ENCODE data around the gene COG7. TPM values are rescaled to one million over a fixed set of nuclear protein-coding genes. Genes with fewer than 3 reads are reported as not detected.
"Not testable (repeated sequence)": the region's sequence is repeated elsewhere in the genome, so short reads cannot be mapped to it uniquely, and the experiment has no call there.

The COG7 gene
- total RNA-seq, 2 experiments from 2014 or later = 17.5 to 25.1 TPM

DNA sequence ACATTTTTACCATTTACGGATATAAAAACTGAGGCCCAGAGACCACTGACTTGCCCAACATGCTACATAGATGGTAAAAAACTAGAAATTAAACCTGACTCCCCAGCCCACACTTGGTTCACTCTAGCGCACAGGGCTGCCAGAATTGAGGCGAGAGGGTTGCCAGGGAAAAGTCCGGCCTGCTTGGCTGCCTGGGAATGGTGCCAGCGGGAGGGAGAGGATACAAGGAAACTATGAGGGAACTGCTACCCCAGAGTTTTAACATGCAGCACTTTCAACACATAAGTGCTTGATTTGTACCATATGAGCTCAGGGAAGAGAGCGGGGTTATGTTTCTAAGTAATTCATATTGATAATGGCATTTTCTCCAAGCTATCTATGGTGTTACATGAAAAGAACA is 10.0 kb upstream of the COG7 start:
- CTCF ChIA-PET = interaction anchor here (1.3 kb wide), 1 partner anchor 27 kb away, joined by 6 read pairs; no protein-coding TSS in a partner anchor
- H3K4me1 Mint-ChIP-seq; H3K9me3 Mint-ChIP-seq (ENCODE audit: low read depth); H3K27ac Mint-ChIP-seq; H3K4me3 Mint-ChIP-seq; ATAC-seq; H3K27me3 Mint-ChIP-seq; DNase-seq: not testable (repeated sequence)
- peaks cover 15% of the 10 kb centered on the region for H3K36me3 Mint-ChIP-seq

DNA sequence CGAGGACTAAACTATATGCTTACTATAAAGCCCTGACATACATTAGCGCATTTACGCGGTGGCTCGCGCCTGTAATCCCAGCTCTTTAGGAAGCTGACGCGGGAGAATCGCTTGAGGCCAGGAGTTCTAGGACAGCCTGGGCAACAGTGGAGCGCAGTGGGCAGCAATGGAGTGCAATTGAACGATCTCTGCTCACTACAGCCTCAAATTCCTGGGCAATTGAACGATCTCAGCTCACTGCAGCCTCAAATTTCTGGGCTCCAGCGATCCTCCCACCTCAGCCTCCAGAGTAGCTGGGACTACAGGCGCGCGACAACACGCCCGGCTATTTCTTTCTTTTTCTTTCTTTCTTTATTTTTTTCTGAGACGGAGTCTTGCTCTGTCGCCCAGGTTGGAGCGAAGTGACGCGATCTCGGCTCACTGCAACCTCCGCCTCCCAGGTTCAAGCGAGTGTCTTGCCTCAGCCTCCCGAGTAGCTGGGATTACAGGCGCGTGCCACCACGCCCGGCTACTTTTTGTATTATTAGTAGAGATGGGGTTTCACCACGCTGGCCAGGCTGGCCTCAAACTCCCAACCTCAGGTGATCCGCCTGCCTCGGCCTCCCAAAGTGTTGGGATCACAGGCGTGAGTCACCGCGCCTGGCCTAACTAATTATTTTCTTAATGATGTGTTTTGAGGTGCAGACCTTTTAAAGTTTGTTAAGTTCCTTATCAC is 506 bp upstream of the COG7 start:
- DNase-seq (no peak), ATAC-seq (no peak)
- Mint-ChIP-seq H3K4me1 (peaks cover 18% of the 10 kb centered on the region), H3K27me3 (no peaks in the 10 kb centered on the region), H3K4me3 (peak overlapping the region; percentile 93), H3K9me3 (ENCODE audit: low read depth) (no peaks in the 10 kb centered on the region), H3K27ac (peak overlapping the region; percentile 84), H3K36me3 (peaks cover 3% of the 10 kb centered on the region)
- CTCF ChIA-PET = interaction anchor here (0.7 to 2.5 kb wide), 2 partner anchors 18 to 29 kb away, joined by 3 to 16 read pairs; no protein-coding TSS in a partner anchor

DNA sequence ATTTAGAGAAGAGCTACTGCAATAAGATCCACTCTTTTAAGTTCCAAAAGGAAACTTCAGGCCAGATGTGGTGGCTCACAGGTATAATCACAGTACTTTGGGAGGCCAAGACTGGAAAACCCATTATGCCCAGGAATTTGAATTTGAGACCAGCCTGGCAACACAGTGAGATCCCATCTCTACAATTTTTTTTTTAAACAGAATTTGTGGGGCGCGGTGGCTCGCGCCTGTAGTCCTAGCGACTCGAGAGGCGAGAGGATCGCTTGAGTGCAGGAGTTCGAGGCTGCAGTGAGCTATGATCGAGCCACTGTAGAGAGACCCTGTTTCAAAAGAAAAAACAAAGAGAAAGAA is 793 bp downstream of the COG7 start:
- no peaks in the 10 kb centered on the region for H3K27me3 Mint-ChIP-seq
- DNase-seq (no peak), ATAC-seq (no peak)
- peak overlapping the region; percentile 93 for H3K4me3 Mint-ChIP-seq
- peak overlapping the region; percentile 84 for H3K27ac Mint-ChIP-seq
- CTCF ChIA-PET = interaction anchor here (1.0 to 2.5 kb wide), 2 partner anchors 17 to 105 kb away, joined by 3 to 16 read pairs; partner anchors contain the start of genes EARS2 and UBFD1
- H3K9me3 Mint-ChIP-seq (ENCODE audit: low read depth) = no peaks in the 10 kb centered on the region
- peaks cover 18% of the 10 kb centered on the region for H3K4me1 Mint-ChIP-seq
- peaks cover 3% of the 10 kb centered on the region for H3K36me3 Mint-ChIP-seq

DNA sequence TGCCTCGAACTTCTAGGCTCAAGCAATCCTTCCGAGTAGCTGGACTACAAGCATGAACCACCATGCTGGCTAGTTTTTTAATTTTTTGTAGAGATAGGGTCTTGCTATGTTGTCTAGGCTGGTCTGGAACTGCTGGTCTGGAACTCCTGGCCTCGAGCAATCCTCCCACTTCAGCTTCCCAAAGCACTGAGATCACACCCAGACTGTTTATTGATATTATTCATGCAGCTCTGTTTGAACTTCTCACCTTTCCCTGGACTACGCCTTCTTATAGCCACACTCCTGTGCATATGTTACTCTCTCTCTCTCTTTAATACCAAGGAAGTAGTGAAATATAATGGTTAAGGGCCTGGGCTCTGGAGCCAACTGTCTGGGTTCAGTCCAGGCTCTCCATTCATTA is 4.6 kb downstream of the COG7 start:
- Mint-ChIP-seq H3K4me1 (peaks cover 24% of the 10 kb centered on the region), H3K36me3 (peaks cover 10% of the 10 kb centered on the region), H3K27me3 (no peaks in the 10 kb centered on the region), H3K4me3 (no peak overlapping the region), H3K9me3 (ENCODE audit: low read depth) (no peaks in the 10 kb centered on the region), H3K27ac (no peak overlapping the region)
- ATAC-seq (no peak), DNase-seq (no peak)
- CTCF ChIA-PET = no interaction called here

DNA sequence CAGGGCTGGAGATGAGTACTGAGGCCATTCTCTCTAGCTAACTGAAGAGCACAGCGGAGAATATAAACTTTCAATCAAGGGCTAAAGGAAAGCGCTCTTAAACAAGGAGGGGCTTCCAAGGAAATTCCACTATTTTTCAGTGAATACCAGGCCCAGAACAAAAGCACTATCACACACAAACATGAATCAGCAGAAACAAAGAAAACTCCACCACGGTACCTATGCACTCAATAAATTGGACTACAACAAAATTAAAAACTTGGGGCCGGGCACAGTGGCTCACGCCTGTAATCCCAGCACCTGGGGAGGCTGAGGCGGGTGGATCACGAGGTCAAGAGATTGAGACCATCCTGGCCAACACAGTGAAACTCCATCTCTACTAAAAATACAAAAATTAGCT is 15.4 kb downstream of the COG7 start:
- DNase-seq; ATAC-seq; H3K27me3 Mint-ChIP-seq; H3K4me3 Mint-ChIP-seq; H3K27ac Mint-ChIP-seq; H3K9me3 Mint-ChIP-seq (ENCODE audit: low read depth); H3K4me1 Mint-ChIP-seq: not testable (repeated sequence)
- H3K36me3 Mint-ChIP-seq = peaks cover 22% of the 10 kb centered on the region
- CTCF ChIA-PET = interaction anchor here (0.8 to 5.9 kb wide), 3 partner anchors 12 to 256 kb away, joined by 3 to 81 read pairs (median 3); partner anchors contain the start of gene SCNN1G

DNA sequence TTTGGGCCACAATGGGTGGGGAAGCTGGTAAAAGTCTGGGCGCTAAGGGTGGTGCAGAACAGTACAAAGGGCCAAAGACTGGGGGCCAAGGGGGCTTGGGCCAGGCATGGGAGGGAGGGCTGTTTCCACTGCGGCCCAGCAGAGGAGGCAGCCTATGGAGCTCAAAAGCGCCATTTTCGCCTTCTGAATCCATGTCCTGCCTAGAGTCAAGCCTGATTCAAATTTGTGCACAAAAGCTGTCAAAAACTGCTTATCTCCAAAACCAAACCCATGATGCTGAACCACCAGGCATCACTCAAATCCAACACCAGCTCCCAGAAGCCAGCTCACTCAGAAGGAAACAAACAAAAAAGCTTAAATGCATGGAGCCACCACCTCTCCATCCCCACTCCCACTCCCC is 16.0 kb downstream of the COG7 start:
- Mint-ChIP-seq H3K27ac (peak overlapping the region; percentile 29), H3K36me3 (peaks cover 22% of the 10 kb centered on the region), H3K27me3 (no peaks in the 10 kb centered on the region), H3K9me3 (ENCODE audit: low read depth) (no peaks in the 10 kb centered on the region), H3K4me1 (peaks cover 4% of the 10 kb centered on the region), H3K4me3 (no peak overlapping the region)
- CTCF ChIA-PET = interaction anchor here (0.8 to 5.9 kb wide), 5 partner anchors 12 to 255 kb away, joined by 3 to 81 read pairs (median 16); partner anchors contain the start of genes COG7 and SCNN1G
- DNase-seq (no peak), ATAC-seq (no peak)

DNA sequence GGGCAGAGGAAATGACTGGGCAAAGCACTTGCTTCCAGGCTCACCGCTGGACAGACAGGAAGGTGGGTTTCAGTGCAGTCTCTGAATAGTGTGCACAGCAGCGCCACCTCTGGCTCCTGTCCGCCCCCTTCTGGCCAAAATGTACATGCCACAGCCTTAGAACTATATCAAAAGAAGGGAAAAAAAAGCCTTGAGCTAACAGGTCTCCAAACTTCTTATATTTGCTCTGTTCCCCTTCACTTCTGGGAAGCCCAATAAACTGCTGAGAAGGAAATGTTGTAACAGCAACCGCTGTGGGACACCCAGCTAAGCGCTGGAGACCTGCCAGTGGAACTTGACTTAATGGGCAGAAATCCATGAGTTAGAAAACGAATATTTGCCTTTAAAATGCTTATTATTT is 17.5 kb downstream of the COG7 start:
- DNase-seq = peak; percentile 78
- Mint-ChIP-seq H3K4me3 (no peak overlapping the region), H3K27me3 (no peaks in the 10 kb centered on the region), H3K9me3 (ENCODE audit: low read depth) (no peaks in the 10 kb centered on the region), H3K36me3 (peaks cover 20% of the 10 kb centered on the region), H3K27ac (no peak overlapping the region), H3K4me1 (peaks cover 4% of the 10 kb centered on the region)
- CTCF ChIA-PET = interaction anchor here (0.5 to 5.9 kb wide), 36 partner anchors 7 to 536 kb away, joined by 3 to 81 read pairs (median 4); partner anchors contain the start of genes COG7, EARS2, GGA2 and SCNN1G
- ATAC-seq = peak; percentile 94

DNA sequence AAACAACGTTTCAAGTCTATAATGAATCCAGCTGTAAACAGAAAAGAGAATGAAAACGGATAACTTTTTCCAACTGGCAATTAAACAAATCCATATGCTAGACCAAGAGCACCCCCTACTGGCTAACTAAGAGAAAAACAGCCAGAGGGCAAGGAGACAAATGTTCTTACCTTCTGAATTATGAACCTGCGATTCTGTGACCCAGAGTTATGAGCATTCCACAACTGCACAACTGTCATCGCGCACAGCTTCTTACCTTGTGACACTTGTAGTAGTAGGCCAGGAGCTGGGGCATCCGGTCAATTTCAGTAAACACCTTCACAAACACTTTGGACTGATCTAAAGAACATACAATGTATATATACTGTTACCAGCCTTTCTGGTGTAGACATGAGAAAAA is 18.6 kb downstream of the COG7 start:
- ATAC-seq (peak; percentile 35), DNase-seq (peak; percentile 41)
- Mint-ChIP-seq H3K4me1 (peaks cover 4% of the 10 kb centered on the region), H3K36me3 (peaks cover 18% of the 10 kb centered on the region), H3K9me3 (ENCODE audit: low read depth) (no peaks in the 10 kb centered on the region), H3K27me3 (no peaks in the 10 kb centered on the region), H3K4me3 (no peak overlapping the region), H3K27ac (no peak overlapping the region)
- CTCF ChIA-PET = interaction anchor here (0.9 to 5.9 kb wide), 30 partner anchors 8 to 1070 kb away, joined by 3 to 81 read pairs (median 4); partner anchors contain the start of genes COG7, EARS2, GGA2 and SCNN1G

DNA sequence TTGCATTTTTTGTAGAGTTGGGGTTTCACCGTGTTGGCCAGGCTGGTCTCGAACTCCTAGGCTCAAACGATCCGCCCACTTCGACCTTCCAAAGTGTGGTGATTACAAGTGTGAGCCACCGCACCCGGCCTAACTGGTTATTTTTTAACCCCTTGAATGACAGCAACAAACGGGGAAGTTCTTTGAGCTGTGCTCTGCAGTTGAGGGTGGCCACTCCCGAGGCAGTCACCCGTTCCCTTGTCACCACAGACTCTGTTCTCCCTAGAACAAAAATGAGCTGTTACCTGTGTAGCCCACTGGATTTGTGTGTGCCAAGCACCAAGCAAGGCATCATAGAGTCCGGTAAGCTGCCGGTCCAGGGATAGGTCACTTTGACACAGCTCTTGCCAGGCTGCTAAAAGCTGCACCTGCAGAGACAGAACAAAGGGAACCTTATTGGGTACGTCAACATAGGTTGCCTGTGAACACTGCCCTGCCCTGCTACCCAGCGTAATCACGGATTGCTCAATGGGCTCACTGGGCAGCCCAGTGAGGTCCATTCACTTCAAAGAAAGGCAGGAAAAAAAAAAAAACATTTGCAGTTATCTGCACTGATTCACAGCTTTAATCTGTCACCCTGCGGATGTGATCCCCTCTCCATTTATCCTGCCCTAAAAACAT is 19.6 kb downstream of the COG7 start:
- no peaks in the 10 kb centered on the region for H3K27me3 Mint-ChIP-seq
- CTCF ChIA-PET = interaction anchor here (0.9 to 5.9 kb wide), 24 partner anchors 8 to 1071 kb away, joined by 3 to 81 read pairs (median 4); partner anchors contain the start of genes COG7, EARS2, SCNN1G and UBFD1
- H3K4me3 Mint-ChIP-seq = no peak overlapping the region
- DNase-seq (no peak), ATAC-seq (no peak)
- H3K9me3 Mint-ChIP-seq (ENCODE audit: low read depth) = no peaks in the 10 kb centered on the region
- H3K4me1 Mint-ChIP-seq = peaks cover 4% of the 10 kb centered on the region
- peaks cover 14% of the 10 kb centered on the region for H3K36me3 Mint-ChIP-seq
- no peak overlapping the region for H3K27ac Mint-ChIP-seq

DNA sequence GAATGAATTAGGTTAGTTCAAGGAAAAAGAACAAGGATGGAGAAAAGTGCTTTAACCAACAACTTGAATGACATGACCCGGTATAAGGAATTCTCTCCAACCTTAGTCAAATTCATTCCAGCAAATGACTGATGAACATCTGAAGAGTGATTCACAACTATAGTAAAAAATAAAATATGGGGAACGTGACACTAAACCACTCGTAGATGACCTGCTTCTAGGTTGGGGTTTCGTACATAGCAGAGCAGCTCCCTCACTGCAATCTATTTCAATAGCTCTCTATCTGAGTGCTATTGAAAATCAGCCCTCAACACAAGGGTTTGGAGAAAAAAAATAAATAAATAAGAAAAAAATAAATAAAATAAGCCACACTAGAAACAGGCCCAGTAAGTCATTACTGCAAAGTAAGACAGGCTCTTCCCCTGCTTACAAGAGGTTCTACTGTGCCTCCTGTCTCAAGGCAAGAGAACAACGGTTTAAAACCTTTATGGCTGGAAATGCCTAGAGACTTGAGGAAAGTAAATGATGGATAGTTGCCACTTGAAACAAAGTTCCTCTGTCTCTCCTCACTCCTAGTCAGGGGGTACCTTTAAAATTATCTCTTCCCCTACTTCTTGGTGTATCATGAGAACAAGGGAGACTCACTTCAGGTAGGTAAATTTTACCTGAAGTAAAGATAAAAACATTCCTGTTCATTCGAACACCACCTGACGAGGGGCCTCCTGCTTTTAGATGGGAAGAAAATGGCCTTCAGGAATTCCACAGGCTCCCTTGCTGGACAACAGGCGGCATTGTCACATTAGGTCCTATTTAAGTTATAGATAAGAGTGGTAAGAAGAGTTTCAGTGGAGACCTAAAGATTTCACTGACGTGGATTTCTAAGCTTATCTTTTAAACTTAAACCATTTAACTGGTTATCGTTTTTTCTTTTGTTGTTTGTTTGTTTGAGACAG is 20.5 kb downstream of the COG7 start:
- H3K9me3 Mint-ChIP-seq (ENCODE audit: low read depth) = no peaks in the 10 kb centered on the region
- CTCF ChIA-PET = interaction anchor here (1.2 to 5.9 kb wide), 4 partner anchors 10 to 251 kb away, joined by 3 to 81 read pairs (median 18); partner anchors contain the start of gene SCNN1G
- no peak overlapping the region for H3K27ac Mint-ChIP-seq
- ATAC-seq = no peak
- H3K27me3 Mint-ChIP-seq = no peaks in the 10 kb centered on the region
- H3K36me3 Mint-ChIP-seq = peaks cover 13% of the 10 kb centered on the region
- no peak for DNase-seq
- H3K4me1 Mint-ChIP-seq = peaks cover 6% of the 10 kb centered on the region
- H3K4me3 Mint-ChIP-seq = no peak overlapping the region

DNA sequence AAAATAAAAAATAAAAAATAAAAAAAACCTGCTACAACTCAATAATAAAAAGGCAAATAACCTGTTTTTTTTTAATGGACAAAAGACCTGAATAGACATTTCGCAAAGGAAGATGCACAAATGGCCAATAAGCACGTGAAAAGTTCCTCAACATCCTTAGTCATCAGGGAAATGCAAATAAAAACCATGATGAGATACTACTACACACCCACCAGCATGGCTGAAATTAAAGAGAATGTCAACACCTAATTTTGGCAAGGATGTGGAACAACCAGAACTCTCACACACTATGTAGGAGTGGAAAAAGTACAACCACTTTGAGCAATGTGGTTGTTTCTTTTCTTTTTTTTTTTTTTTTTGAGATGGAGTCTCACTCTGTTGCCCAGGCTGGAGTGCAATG is 24.6 kb downstream of the COG7 start:
- H3K4me1 Mint-ChIP-seq = peaks cover 2% of the 10 kb centered on the region
- no peaks in the 10 kb centered on the region for H3K9me3 Mint-ChIP-seq (ENCODE audit: low read depth)
- H3K36me3 Mint-ChIP-seq = peaks cover 12% of the 10 kb centered on the region
- no peaks in the 10 kb centered on the region for H3K27me3 Mint-ChIP-seq
- no peak for ATAC-seq
- H3K27ac Mint-ChIP-seq = no peak overlapping the region
- DNase-seq = no peak
- no peak overlapping the region for H3K4me3 Mint-ChIP-seq
- CTCF ChIA-PET = no interaction called here

DNA sequence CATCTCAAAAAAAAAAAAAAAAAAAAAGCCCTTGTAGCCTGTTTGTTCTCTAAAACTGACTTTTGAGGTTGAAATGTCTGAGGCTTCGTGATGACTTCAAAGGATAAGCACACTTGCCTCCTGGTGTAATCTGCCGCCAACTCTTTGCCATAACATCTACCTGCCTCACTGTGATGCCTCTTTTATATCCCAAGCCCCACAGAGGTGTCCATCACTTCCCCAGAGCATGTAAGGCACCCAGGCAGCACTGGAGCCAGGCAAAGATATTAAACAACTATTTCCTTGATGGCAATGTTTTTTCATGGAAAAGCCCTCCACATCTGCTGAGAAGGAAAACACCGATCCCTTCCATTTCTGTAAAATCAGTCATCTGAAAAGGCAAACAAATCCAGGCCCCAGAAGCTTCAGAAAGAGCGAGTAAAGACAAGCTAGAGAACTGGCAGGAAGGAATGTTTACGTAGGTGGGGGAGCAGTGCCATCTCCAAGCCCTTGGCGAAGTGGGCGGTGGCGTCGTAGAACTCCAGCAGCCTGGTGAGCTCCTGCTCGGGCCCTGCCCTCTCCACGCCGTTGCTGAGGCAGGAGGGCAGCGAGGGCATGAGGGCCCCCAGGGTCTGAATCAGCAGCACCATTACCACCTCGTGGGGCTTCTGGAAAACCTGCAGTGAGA is 28.6 kb downstream of the COG7 start:
- no peak for ATAC-seq
- no peaks in the 10 kb centered on the region for H3K27me3 Mint-ChIP-seq
- peaks cover 15% of the 10 kb centered on the region for H3K36me3 Mint-ChIP-seq
- H3K9me3 Mint-ChIP-seq (ENCODE audit: low read depth) = no peaks in the 10 kb centered on the region
- peaks cover 2% of the 10 kb centered on the region for H3K4me1 Mint-ChIP-seq
- CTCF ChIA-PET = interaction anchor here (0.8 kb wide), 1 partner anchor 173 kb away, joined by 3 read pairs; no protein-coding TSS in a partner anchor
- no peak for DNase-seq
- no peak overlapping the region for H3K4me3 Mint-ChIP-seq
- no peak overlapping the region for H3K27ac Mint-ChIP-seq
